GM18870 (cell line): ENCODE results near the gene GDA.
"Not testable (repeated sequence)": the region's sequence is repeated elsewhere in the genome, so short reads cannot be mapped to it uniquely, and the experiment has no call there.

Experiments used
- ATAC-seq: cut with Tn5 transposase; IDR thresholded peaks from one replicate; pipeline ENCODE4 v1.9.1; 2021; ENCODE audit warnings: moderate library complexity; ENCODE audit not compliant: unreplicated experiment

The GDA gene

GRCh38 chr9:72274441-72274840 is 125.2 kb downstream of the GDA start:
- ATAC-seq: no peak

- ATAC-seq: no peak
Observed at GRCh38 chr9:72274916-72275315, 125.7 kb downstream of the GDA start.

- ATAC-seq: no peak
Observed at GRCh38 chr9:72276429-72276828, 127.2 kb downstream of the GDA start.

- peak; percentile 71 for ATAC-seq
Observed at GRCh38 chr9:72278959-72279358, 129.7 kb downstream of the GDA start.

GRCh38 chr9:72280913-72281500 is 131.8 kb downstream of the GDA start:
- peak; percentile 77 for ATAC-seq

- ATAC-seq: no peak
Observed at GRCh38 chr9:72289401-72289800, 140.2 kb downstream of the GDA start.

- no peak for ATAC-seq
Observed at GRCh38 chr9:72290311-72290710, 141.1 kb downstream of the GDA start.

GRCh38 chr9:72291576-72291975 is 142.3 kb downstream of the GDA start:
- not testable (repeated sequence) for ATAC-seq

GRCh38 chr9:72292256-72292682 is 143.0 kb downstream of the GDA start:
- no peak for ATAC-seq

- no peak for ATAC-seq
Observed at GRCh38 chr9:72292874-72293607, 143.8 kb downstream of the GDA start.

- ATAC-seq: no peak
Observed at GRCh38 chr9:72294936-72295335, 145.7 kb downstream of the GDA start.

GRCh38 chr9:72297516-72297915 is 148.3 kb downstream of the GDA start:
- ATAC-seq: no peak

- no peak for ATAC-seq
Observed at GRCh38 chr9:72299017-72299603, 149.9 kb downstream of the GDA start.

GRCh38 chr9:72300873-72301272 is 151.6 kb downstream of the GDA start:
- no peak for ATAC-seq
